Breast epithelium (tissue), 3 donors: ENCODE data around the gene FMNL2.

Experiments used
- CTCF ChIP-seq, 3 donors: fragments of 450-650 bp; IDR thresholded peaks; one replicate each; pipeline ENCODE4 v1.5.1; 2016 to 2017; ENCODE audit warnings: antibody characterized with exemption in 3 of 3, mild to moderate bottlenecking in 3 of 3, moderate library complexity in 3 of 3
- POLR2A ChIP-seq: fragments of 450-650 bp; IDR thresholded peaks from one replicate; pipeline ENCODE4 v1.6.1; 2016; ENCODE audit warnings: antibody characterized with exemption, mild to moderate bottlenecking, moderate library complexity
- POLR2AphosphoS5 ChIP-seq, 3 donors: sonication (generic); formaldehyde crosslinking; IDR thresholded peaks; one replicate each; pipeline ENCODE4 v1.6.1; 2017; ENCODE audit warnings: antibody characterized with exemption in 3 of 3

- no peak for TF ChIP-seq CTCF (IDR thresholded peaks at IDR 0.05)
- TF ChIP-seq POLR2A, result no peak
- no peak for TF ChIP-seq POLR2AphosphoS5 (IDR thresholded peaks at IDR 0.05)
Measured at GRCh38 chr2:152661076-152661475, 326.1 kb downstream of the FMNL2 start.
